ENCODE results near the gene MRAP2. TPM values are rescaled to one million over a fixed set of nuclear protein-coding genes. Genes with fewer than 3 reads are reported as not detected.

Gene MRAP2
- total RNA-seq (2022) = 0.15 and 0.33 TPM in 2 replicates
- percentile 13 among the genes with signal in this experiment for Bru-seq, nascent RNA
- percentile 35 among the genes with signal in this experiment for BruChase-seq, experiment 1, labeled RNA remaining after a 6-hour chase
- BruChase-seq, experiment 2, labeled RNA remaining after a 2-hour chase = percentile 22 among the genes with signal in this experiment
- long read RNA-seq, partial matches to known transcripts = 0 of 2 reads
- long read RNA-seq, other reads (novel, unspliced or antisense) = 1 of 2 reads

GRCh38 chr6:84033523-84034451, at the start of gene MRAP2:
TSS of gene MRAP2 (plus strand) at chr6:84033772. CDS start at chr6:84055319, 21,547 bp downstream.
- no TSS peak for BruUV-seq (replicated peaks)
- peak; percentile 30 for DNase-seq (ENCODE audit: unreplicated experiment)
- Mint-ChIP-seq H3K9me3 (ENCODE audit: unreplicated experiment) (no peaks in the 10 kb centered on the region), H3K27me3 (ENCODE audit: insufficient read depth, unreplicated experiment) (no peaks in the 10 kb centered on the region), H3K27ac (ENCODE audit: low read depth, unreplicated experiment) (no peak within 1 kb of the TSS), H3K4me1 (ENCODE audit: insufficient read depth, unreplicated experiment) (peaks cover 11% of the 10 kb centered on the region), H3K4me3 (ENCODE audit: unreplicated experiment) (peak within 1 kb of the TSS; percentile 72), H3K36me3 (ENCODE audit: insufficient read depth, unreplicated experiment) (no peaks in the 10 kb centered on the region)
- intact Hi-C loops (cut with micrococcal nuclease) = no loop called here
- no peak for TF ChIP-seq CTCF (IDR thresholded peaks at IDR 0.05; ENCODE audit: unreplicated experiment)
- POLR2A ChIA-PET = interaction anchor here (1.0 kb wide), 1 partner anchor 23 kb away, joined by 3 read pairs; no protein-coding TSS in a partner anchor
- CTCF ChIA-PET = interaction anchor here (0.6 to 1.3 kb wide), 5 partner anchors 9 to 819 kb away, joined by 3 to 4 read pairs (median 3); no protein-coding TSS in a partner anchor

GRCh38 chr6:83984411-83984810, 49.2 kb upstream of the MRAP2 start:
- no peaks in the 10 kb centered on the region for H3K36me3 Mint-ChIP-seq (ENCODE audit: insufficient read depth, unreplicated experiment)
- H3K27me3 Mint-ChIP-seq (ENCODE audit: insufficient read depth, unreplicated experiment) = no peaks in the 10 kb centered on the region
- no peak for DNase-seq (ENCODE audit: unreplicated experiment)
- ChIA-PET POLR2A (no interaction called here), CTCF (no interaction called here)
- H3K4me3 Mint-ChIP-seq (ENCODE audit: unreplicated experiment) = no peak overlapping the region
- H3K4me1 Mint-ChIP-seq (ENCODE audit: insufficient read depth, unreplicated experiment) = no peaks in the 10 kb centered on the region
- no peak overlapping the region for H3K27ac Mint-ChIP-seq (ENCODE audit: low read depth, unreplicated experiment)
- intact Hi-C loops (cut with micrococcal nuclease) = no loop called here
- no peak for TF ChIP-seq CTCF (IDR thresholded peaks at IDR 0.05; ENCODE audit: unreplicated experiment)
- H3K9me3 Mint-ChIP-seq (ENCODE audit: unreplicated experiment) = peaks cover 6% of the 10 kb centered on the region
- BruUV-seq (replicated peaks) = no TSS peak

GRCh38 chr6:83985308-83985713, 48.3 kb upstream of the MRAP2 start:
- DNase-seq (ENCODE audit: unreplicated experiment) = no peak

More at GRCh38 chr6:83985308-83985713, 48.3 kb upstream of the MRAP2 start:
- H3K4me1 Mint-ChIP-seq (ENCODE audit: insufficient read depth, unreplicated experiment) = no peaks in the 10 kb centered on the region
- no peak overlapping the region for H3K27ac Mint-ChIP-seq (ENCODE audit: low read depth, unreplicated experiment)
- no peak for TF ChIP-seq CTCF (IDR thresholded peaks at IDR 0.05; ENCODE audit: unreplicated experiment)
- H3K27me3 Mint-ChIP-seq (ENCODE audit: insufficient read depth, unreplicated experiment) = no peaks in the 10 kb centered on the region
- BruUV-seq (replicated peaks) = no TSS peak
- ChIA-PET CTCF (no interaction called here), POLR2A (interaction anchor here (0.6 kb wide), 1 partner anchor 242 kb away, joined by 4 read pairs; the partner anchor contains the start of gene CEP162)
- H3K4me3 Mint-ChIP-seq (ENCODE audit: unreplicated experiment) = no peak overlapping the region
- H3K36me3 Mint-ChIP-seq (ENCODE audit: insufficient read depth, unreplicated experiment) = no peaks in the 10 kb centered on the region
- intact Hi-C loops (cut with micrococcal nuclease) = no loop called here
- no peaks in the 10 kb centered on the region for H3K9me3 Mint-ChIP-seq (ENCODE audit: unreplicated experiment)

Data from MCF 10A (cell line).